Natural killer cell (primary cell): Measurements from ENCODE around the gene APBA2. TPM values are rescaled to one million over a fixed set of nuclear protein-coding genes. Genes with fewer than 3 reads are reported as not detected.
A peak's percentile ranks its signal among the peaks of the same experiment; 100 is the strongest.

Experiments
- ATAC-seq, 3 donors: fragments of 150-1000 bp in 2 of 3; fragments of 200-7000 bp in 1 of 3; cut with Tn5 transposase; 1 replicate in 1 of 3; 2 replicates in 2 of 3; pipeline ENCODE4 v1.10.0; 2021; ENCODE audit warnings: mild to moderate bottlenecking in 2 of 3, moderate library complexity in 2 of 3
- DNase-seq, 2 donors: peaks; one replicate each; pipeline versions ENCODE4 v3.0.0 to v3.0.0-alpha.2; 2013 to 2021; ENCODE audit warnings: mixed read lengths in 1 of 2
- H3K27ac ChIP-seq: one replicate; pipeline ENCODE4 v1.5.1; 2013; ENCODE audit warnings: mild to moderate bottlenecking, low read length
- H3K27me3 ChIP-seq: one replicate; pipeline ENCODE4 v1.6.1; 2013; ENCODE audit warnings: low read length; ENCODE audit not compliant: control insufficient read depth, insufficient read depth
- H3K36me3 ChIP-seq: one replicate; pipeline ENCODE4 v1.6.1; 2013; ENCODE audit warnings: low read length; ENCODE audit not compliant: control insufficient read depth, insufficient read depth
- H3K4me1 ChIP-seq: one replicate; pipeline ENCODE4 v1.6.1; 2013; ENCODE audit warnings: low read length; ENCODE audit not compliant: control insufficient read depth, insufficient read depth
- H3K4me3 ChIP-seq: one replicate; pipeline ENCODE4 v1.5.1; 2013; ENCODE audit warnings: low read length
- H3K9me3 ChIP-seq: one replicate; pipeline ENCODE4 v1.6.1; 2013; ENCODE audit warnings: low read length; ENCODE audit not compliant: control insufficient read depth, insufficient read depth
- H3K27ac Mint-ChIP-seq, 2 donors: one replicate each; pipeline ENCODE4 v1.8.0; 2022; ENCODE audit warnings: mild to moderate bottlenecking in 2 of 2, mixed read lengths in 2 of 2, moderate library complexity in 1 of 2
- H3K27me3 Mint-ChIP-seq, 2 donors: one replicate each; pipeline ENCODE4 v1.8.0; 2022; ENCODE audit warnings: low read depth in 2 of 2, mixed read lengths in 2 of 2
- H3K36me3 Mint-ChIP-seq: one replicate; pipeline ENCODE4 v1.8.0; 2022; ENCODE audit warnings: mixed read lengths
- H3K4me1 Mint-ChIP-seq, 2 donors: one replicate each; pipeline ENCODE4 v1.8.0; 2022; ENCODE audit warnings: mixed read lengths in 2 of 2
- H3K4me3 Mint-ChIP-seq: one replicate; pipeline ENCODE4 v1.8.0; 2022; ENCODE audit warnings: mild to moderate bottlenecking, moderate library complexity, mixed read lengths
- H3K9me3 Mint-ChIP-seq, 2 donors: one replicate each; pipeline ENCODE4 v1.8.0; 2022; ENCODE audit warnings: mixed read lengths in 2 of 2
- WGBS: methylation state at CpG from one replicate; pipeline ENCODE4 v1.1.7; 2013; ENCODE audit warnings: missing lambda C conversion rate; ENCODE audit not compliant: insufficient coverage; 5-methylcytosine and 5-hydroxymethylcytosine counted together
- intact Hi-C: fragments of 100-400 bp; cut with micrococcal nuclease; formaldehyde crosslinking; loops from one replicate; pipeline ENCODE4 v1.14.2; 2022
- total RNA-seq, 4 donors: library from RNA; stranded (reverse); fragments of 120-200 nt in 1 of 4; gene quantifications; one replicate each; pipeline versions ENCODE4 v1.2.3 to v1.2.4, GENCODE V29; 2013 to 2022
- TF ChIP-seq, protein P1 (sequence below): fragments of 200-600 bp; IDR thresholded peaks from one replicate; pipeline ENCODE4 v1.8.0; 2022; ENCODE audit warnings: antibody characterized with exemption

The APBA2 gene
- total RNA-seq, 3 donors from 2014 or later (not counting 1 experiment from before 2014, with no cell fraction given): 96.4 to 119 (median 97.9) TPM

DNA sequence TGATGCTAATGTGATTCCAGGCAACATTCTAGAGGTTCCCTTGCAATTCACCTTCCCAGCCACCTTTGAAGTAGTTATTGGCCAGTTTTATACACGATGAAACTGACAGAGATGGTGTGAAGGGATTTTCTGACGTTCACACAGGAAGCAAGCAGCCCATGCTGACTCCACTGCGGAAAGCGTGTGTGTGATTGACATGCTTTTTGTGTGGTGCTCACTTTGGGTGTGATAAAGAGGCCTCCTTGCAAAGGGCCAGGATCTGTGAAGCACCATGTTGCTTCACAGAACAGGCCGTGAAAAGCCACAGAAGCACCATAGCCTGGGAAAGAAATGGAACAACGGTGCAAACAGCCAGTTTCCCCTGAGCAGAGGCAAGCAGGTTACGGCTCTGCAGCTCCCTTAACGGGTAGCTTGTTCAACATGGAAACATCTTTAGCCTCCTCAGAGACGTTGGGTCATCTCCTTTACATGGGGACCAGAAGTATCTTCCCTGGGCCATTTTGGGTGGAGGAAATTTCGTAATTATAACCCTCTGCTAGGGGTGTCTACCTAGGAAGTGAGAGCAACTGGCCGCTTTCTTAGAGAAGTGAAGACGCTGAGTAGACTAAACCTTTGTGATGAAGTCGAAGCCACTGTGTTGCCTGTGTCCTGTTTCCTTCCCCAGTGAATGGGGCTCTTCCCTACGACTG is 108.5 kb downstream of the APBA2 start:
- intact Hi-C loops: loop anchor here (2.0 to 5.0 kb wide), 4 partner anchors 37 to 57 kb away; no protein-coding TSS in a partner anchor
- no peaks in the 10 kb centered on the region for H3K36me3 Mint-ChIP-seq
- H3K9me3 Mint-ChIP-seq: no peaks in the 10 kb centered on the region
- Histone ChIP-seq H3K36me3 (peaks cover 2% of the 10 kb centered on the region), H3K27ac (peak overlapping the region; percentile 85), H3K27me3 (no peaks in the 10 kb centered on the region), H3K4me1 (peaks cover 55% of the 10 kb centered on the region), H3K9me3 (no peaks in the 10 kb centered on the region), H3K4me3 (no peak overlapping the region)
- 44% methylated on average over 14 of the region's 14 CpGs for WGBS
- ATAC-seq (peak; percentile 88 to 94 (median 89)), DNase-seq (peak; percentile 56 to 68)
- no peaks in the 10 kb centered on the region for H3K27me3 Mint-ChIP-seq
- peak overlapping the region; percentile 90 to 93 for H3K27ac Mint-ChIP-seq
- H3K4me1 Mint-ChIP-seq: peaks cover 67 to 84% of the 10 kb centered on the region in 2 donors
- H3K4me3 Mint-ChIP-seq: peak overlapping the region; percentile 73
- TF ChIP-seq, protein P1, sequence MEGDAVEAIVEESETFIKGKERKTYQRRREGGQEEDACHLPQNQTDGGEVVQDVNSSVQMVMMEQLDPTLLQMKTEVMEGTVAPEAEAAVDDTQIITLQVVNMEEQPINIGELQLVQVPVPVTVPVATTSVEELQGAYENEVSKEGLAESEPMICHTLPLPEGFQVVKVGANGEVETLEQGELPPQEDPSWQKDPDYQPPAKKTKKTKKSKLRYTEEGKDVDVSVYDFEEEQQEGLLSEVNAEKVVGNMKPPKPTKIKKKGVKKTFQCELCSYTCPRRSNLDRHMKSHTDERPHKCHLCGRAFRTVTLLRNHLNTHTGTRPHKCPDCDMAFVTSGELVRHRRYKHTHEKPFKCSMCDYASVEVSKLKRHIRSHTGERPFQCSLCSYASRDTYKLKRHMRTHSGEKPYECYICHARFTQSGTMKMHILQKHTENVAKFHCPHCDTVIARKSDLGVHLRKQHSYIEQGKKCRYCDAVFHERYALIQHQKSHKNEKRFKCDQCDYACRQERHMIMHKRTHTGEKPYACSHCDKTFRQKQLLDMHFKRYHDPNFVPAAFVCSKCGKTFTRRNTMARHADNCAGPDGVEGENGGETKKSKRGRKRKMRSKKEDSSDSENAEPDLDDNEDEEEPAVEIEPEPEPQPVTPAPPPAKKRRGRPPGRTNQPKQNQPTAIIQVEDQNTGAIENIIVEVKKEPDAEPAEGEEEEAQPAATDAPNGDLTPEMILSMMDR: no peak

DNA sequence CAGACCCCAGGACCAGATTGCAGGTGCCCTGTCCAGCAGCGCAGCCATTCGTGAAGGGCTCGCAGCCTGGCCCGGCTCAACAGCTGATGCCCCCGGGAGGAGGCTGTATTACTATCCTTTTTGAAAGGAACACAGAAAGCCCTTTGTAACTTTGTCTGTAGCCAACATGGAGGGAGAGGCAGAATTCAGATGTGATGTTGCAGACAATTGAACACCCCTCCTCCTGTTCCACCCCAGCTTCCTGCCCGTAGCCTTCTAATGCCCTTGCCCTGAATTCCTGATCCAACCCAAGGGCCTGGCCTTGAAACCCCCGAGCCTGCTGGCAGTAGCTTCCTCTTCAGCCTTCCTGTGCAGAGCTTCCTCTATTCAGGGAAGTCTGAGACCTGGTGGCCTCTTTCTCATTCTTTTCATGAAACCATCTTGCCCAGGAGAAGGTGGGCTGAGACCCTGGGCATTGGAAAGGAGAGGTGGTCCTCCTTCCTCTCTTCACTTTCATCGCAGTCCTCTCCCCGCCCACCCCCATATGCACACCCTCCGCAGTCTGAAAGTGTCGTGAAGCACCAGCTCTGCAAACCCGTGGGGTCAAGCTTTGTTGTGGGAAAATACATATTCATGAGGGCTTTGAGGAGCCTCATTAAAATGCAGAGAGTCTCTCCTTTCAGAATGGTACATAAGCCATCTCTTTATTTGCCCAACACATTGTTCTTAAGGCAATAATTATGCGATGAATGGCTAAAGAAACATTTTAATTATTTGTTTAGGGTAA is 109.2 kb downstream of the APBA2 start:
- Mint-ChIP-seq H3K4me1 (peaks cover 60 to 77% of the 10 kb centered on the region in 2 donors), H3K27ac (peak overlapping the region; percentile 90 to 93), H3K27me3 (no peaks in the 10 kb centered on the region), H3K36me3 (no peaks in the 10 kb centered on the region), H3K9me3 (no peaks in the 10 kb centered on the region), H3K4me3 (peak overlapping the region; percentile 73)
- Histone ChIP-seq H3K27ac (peak overlapping the region; percentile 85), H3K27me3 (no peaks in the 10 kb centered on the region), H3K9me3 (no peaks in the 10 kb centered on the region), H3K4me3 (no peak overlapping the region), H3K36me3 (peaks cover 2% of the 10 kb centered on the region), H3K4me1 (peaks cover 53% of the 10 kb centered on the region)
- ATAC-seq (no peak), DNase-seq (no peak)
- intact Hi-C loops: loop anchor here (2.0 to 5.0 kb wide), 4 partner anchors 37 to 56 kb away; no protein-coding TSS in a partner anchor
- WGBS: 65% methylated on average over 12 of the region's 13 CpGs
- TF ChIP-seq, protein P1: no peak

DNA sequence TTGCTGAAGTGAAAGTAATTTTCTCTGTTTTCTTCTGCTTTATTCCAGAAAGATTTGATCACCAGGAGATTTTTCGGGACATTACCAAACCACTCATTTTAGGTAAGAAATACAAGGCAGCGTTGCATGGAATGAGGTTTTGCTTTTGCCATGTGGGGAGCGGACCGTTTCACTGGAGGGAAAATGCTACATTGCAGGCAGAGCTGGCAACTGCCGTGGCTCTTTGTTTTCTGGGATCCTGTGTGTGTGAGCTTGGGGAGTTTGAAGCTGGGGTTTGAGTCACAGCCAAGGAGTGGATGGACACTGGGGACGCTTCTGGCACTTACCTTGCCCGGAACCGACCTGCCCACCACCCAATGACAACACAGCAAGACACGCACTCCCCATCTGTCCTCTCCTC is 109.9 kb downstream of the APBA2 start:
- Histone ChIP-seq H3K9me3 (no peaks in the 10 kb centered on the region), H3K27ac (peak overlapping the region; percentile 85), H3K27me3 (no peaks in the 10 kb centered on the region), H3K36me3 (peaks cover 2% of the 10 kb centered on the region), H3K4me3 (no peak overlapping the region), H3K4me1 (peaks cover 53% of the 10 kb centered on the region)
- no peaks in the 10 kb centered on the region for H3K36me3 Mint-ChIP-seq
- intact Hi-C loops: loop anchor here (2.0 kb wide), 2 partner anchors 55 to 57 kb away; no protein-coding TSS in a partner anchor
- no peaks in the 10 kb centered on the region for H3K27me3 Mint-ChIP-seq
- DNase-seq: no peak
- no peaks in the 10 kb centered on the region for H3K9me3 Mint-ChIP-seq
- peak overlapping the region; percentile 58 for H3K4me3 Mint-ChIP-seq
- 94% methylated on average over 9 of the region's 9 CpGs for WGBS
- H3K4me1 Mint-ChIP-seq: peaks cover 65 to 78% of the 10 kb centered on the region in 2 donors
- TF ChIP-seq, protein P1: no peak
- peak overlapping the region; percentile 90 to 93 for H3K27ac Mint-ChIP-seq
- ATAC-seq: no peak
